GM12878 (cell line): ENCODE data around the gene P2RX7. TPM values are rescaled to one million over a fixed set of nuclear protein-coding genes. Genes with fewer than 3 reads are reported as not detected.
"Not testable (repeated sequence)": the region's sequence is repeated elsewhere in the genome, so short reads cannot be mapped to it uniquely, and the experiment has no call there.

Experiments
- ATAC-seq: fragments of 200-7000 bp; cut with Tn5 transposase; 3 replicates; pipeline ENCODE4 v1.9.1; 2020; ENCODE audit warnings: mild to moderate bottlenecking, moderate library complexity
- BruUV-seq: library from RNA; stranded (reverse); fragments of 400-500 nt; replicated peaks from 2 replicates; lab custom pipeline; 2021; lab: Mats Ljungman, UMichigan
- CTCF ChIA-PET: fragments of 300-600 bp; sonication (Branson Sonifier 250); formaldehyde crosslinking; extraction: SDS; loops from one replicate; lab custom pipeline; 2021; ENCODE audit warnings: inconsistent platforms; lab: Yijun Ruan, JAX
- POLR2A ChIA-PET: fragments of 350-600 bp; formaldehyde crosslinking; extraction: SDS; loops from one replicate; lab custom pipeline; 2021; ENCODE audit warnings: inconsistent platforms; lab: Charles Lee
- RAD21 ChIA-PET: fragments of 300-600 bp; sonication (Branson Sonifier 250); formaldehyde crosslinking; loops from one replicate; lab custom pipeline; 2023; ENCODE audit warnings: antibody characterized with exemption; ENCODE audit not compliant: unreplicated experiment; lab: Charles Lee
- SMC1A ChIA-PET: fragments of 300-600 bp; sonication (Branson Sonifier 250); formaldehyde crosslinking; loops from one replicate; lab custom pipeline; 2023; ENCODE audit not compliant: unreplicated experiment, uncharacterized antibody; lab: Charles Lee
- DNase-seq: peaks from one replicate; pipeline ENCODE4 v3.0.0-alpha.2; 2011; ENCODE audit warnings: low read depth, low spot score
- FAIRE-seq: peaks from 3 replicates; lab custom pipeline; 2011; peaks lifted over from hg19 to GRCh38; lab: Jason Lieb, UNC
- H2AFZ ChIP-seq: 2 replicates; pipeline ENCODE4 v1.6.0; 2011; ENCODE audit warnings: low read depth, low read length, control low read depth; ENCODE audit not compliant: control insufficient read depth
- H3K27ac ChIP-seq: 2 replicates; pipeline ENCODE4 v1.5.1; 2011; ENCODE audit warnings: control low read depth; ENCODE audit not compliant: control insufficient read depth, insufficient read depth
- H3K27me3 ChIP-seq, 2 experiments: replicated peaks in 1 of 2; 2 replicates each; pipeline versions ENCODE4 v1.6.0 to v1.6.1; 2011; ENCODE audit warnings: low read length in 1 of 2; ENCODE audit not compliant: control insufficient read depth in 2 of 2, insufficient read depth in 2 of 2
- H3K36me3 ChIP-seq, 2 experiments: 2 replicates each; pipeline ENCODE4 v1.5.1; 2011; ENCODE audit warnings: low read length in 1 of 2; ENCODE audit not compliant: control insufficient read depth in 2 of 2, insufficient read depth in 2 of 2
- H3K4me1 ChIP-seq: 2 replicates; pipeline ENCODE4 v1.6.1; 2011; ENCODE audit warnings: mild to moderate bottlenecking, low read length, moderate library complexity, mixed read lengths; ENCODE audit not compliant: control insufficient read depth, insufficient read depth
- H3K4me2 ChIP-seq: 2 replicates; pipeline ENCODE4 v1.6.0; 2011; ENCODE audit warnings: control low read depth; ENCODE audit not compliant: control insufficient read depth, insufficient read depth
- H3K4me3 ChIP-seq: fragments of 200-600 bp; sonication (generic); 2 replicates; pipeline ENCODE4 v1.5.1; 2016
- H3K79me2 ChIP-seq: 2 replicates; pipeline ENCODE4 v1.6.0; 2011; ENCODE audit warnings: low read length; ENCODE audit not compliant: control insufficient read depth, insufficient read depth
- H3K9ac ChIP-seq: 2 replicates; pipeline ENCODE4 v1.8.0; 2011; ENCODE audit warnings: low read length, control low read depth, mixed read lengths; ENCODE audit not compliant: control insufficient read depth, insufficient read depth
- H3K9me3 ChIP-seq: replicated peaks from 3 replicates; pipeline ENCODE4 v1.5.1; 2011; ENCODE audit warnings: mild to moderate bottlenecking, low read length; ENCODE audit not compliant: control insufficient read depth, insufficient read depth
- H4K20me1 ChIP-seq: 2 replicates; pipeline ENCODE4 v1.6.0; 2011; ENCODE audit not compliant: control insufficient read depth, insufficient read depth
- JUND ChIP-seq: IDR thresholded peaks from 2 replicates; pipeline ENCODE4 v1.6.1; 2012; ENCODE audit warnings: low read depth, mild to moderate bottlenecking, low read length, improper control_type of control experiment, moderate library complexity
- MEF2A ChIP-seq: IDR thresholded peaks from 2 replicates; pipeline ENCODE4 v1.6.1; 2011; ENCODE audit warnings: low read depth, mild to moderate bottlenecking, low read length, moderate library complexity; ENCODE audit not compliant: insufficient read depth
- WGBS: methylation state at CpG from one replicate; pipeline ENCODE4 v1.1.6; 2016; ENCODE audit warnings: low lambda C conversion rate; ENCODE audit not compliant: insufficient replicate concordance, insufficient coverage; ENCODE audit errors: missing lambda C conversion rate; 5-methylcytosine and 5-hydroxymethylcytosine counted together
- in situ Hi-C: fragments of 300-500 bp; cut with MboI; formaldehyde crosslinking; loops from 9 replicates; pipeline ENCODE4 v1.14.3; 2018; ENCODE audit warnings: mixed read lengths
- intact Hi-C: fragments of 100-400 bp; cut with micrococcal nuclease; formaldehyde crosslinking; loops from one replicate; pipeline ENCODE4 v1.14.2; 2022; ENCODE audit not compliant: unreplicated experiment
- polyA plus RNA-seq, 11 experiments: library from polyadenylated mRNA; depleted of rRNA in 4 of 11; unstranded in 6 of 11; stranded (reverse) in 5 of 11; fragments of >200 nt; fragmentation: Nextera tagmentation in 4 of 11; fragmentation: Illumina TruSeq in 1 of 11; extraction: Ambion mirVana in 4 of 11; extraction: Trizol in 1 of 11; gene quantifications; 1 replicate in 1 of 11; 2 replicates in 10 of 11; pipeline versions ENCODE4 v1.2.1 to v1.2.3, GENCODE V29; 2011 to 2016; ENCODE audit warnings: inconsistent platforms in 2 of 11, missing spikeins in 2 of 11, low read depth in 1 of 11
- total RNA-seq, 4 experiments: library from RNA; depleted of rRNA in 3 of 4; stranded (reverse); fragments of >200 nt in 3 of 4; fragmentation: Illumina TruSeq in 1 of 4; extraction: Trizol in 1 of 4; gene quantifications; 2 replicates each; pipeline versions ENCODE4 v1.2.1 to v1.2.3, GENCODE V29; 2013 to 2021

The P2RX7 gene
- total and polyA plus RNA-seq, 10 of the 15 experiments (the other 5 are each of a cell fraction or from before 2014, with no cell fraction given), result 0.74 to 2.6 (median 1.5) TPM

- no peak for TF ChIP-seq MEF2A
- TF ChIP-seq, all 136 proteins: peak for 2
These were observed 64.2 kb downstream of the P2RX7 start (continued) for GRCh38 chr12:121196902-121197301.

GRCh38 chr12:121198949-121199348 lies 66.3 kb downstream of the P2RX7 start:
- Histone ChIP-seq H3K4me2 (no peak overlapping the region), H3K4me3 (no peak overlapping the region), H3K4me1 (no peaks in the 10 kb centered on the region; the same call in 1 of the 2 replicates), H2AFZ (no peak overlapping the region), H4K20me1 (no peaks in the 10 kb centered on the region), H3K27me3 (no peaks in the 10 kb centered on the region), H3K9ac (no peak overlapping the region), H3K36me3 (no peaks in the 10 kb centered on the region), H3K79me2 (no peaks in the 10 kb centered on the region), H3K27ac (no peak overlapping the region), H3K9me3 (no peaks in the 10 kb centered on the region)
- no peak for TF ChIP-seq JUND
- ATAC-seq (no peak), DNase-seq (no peak), FAIRE-seq (no peak)
- WGBS, result 68% methylated on average over 7 of the region's 7 CpGs
- no TSS peak for BruUV-seq
- SMC1A ChIA-PET, result interaction anchor here (0.5 to 1.6 kb wide), 3 partner anchors 35 to 138 kb away, joined by 3 to 4 read pairs (median 3); no protein-coding TSS in a partner anchor
- RAD21 ChIA-PET, result interaction anchor here (1.7 kb wide), 1 partner anchor 12 kb away, joined by 4 read pairs; no protein-coding TSS in a partner anchor
- intact Hi-C loops, result no loop called here
- CTCF ChIA-PET, result interaction anchor here (1.8 kb wide), 1 partner anchor 8 kb away, joined by 6 read pairs; no protein-coding TSS in a partner anchor
- in situ Hi-C loops, result no loop called here
- POLR2A ChIA-PET, result no interaction called here

DNA sequence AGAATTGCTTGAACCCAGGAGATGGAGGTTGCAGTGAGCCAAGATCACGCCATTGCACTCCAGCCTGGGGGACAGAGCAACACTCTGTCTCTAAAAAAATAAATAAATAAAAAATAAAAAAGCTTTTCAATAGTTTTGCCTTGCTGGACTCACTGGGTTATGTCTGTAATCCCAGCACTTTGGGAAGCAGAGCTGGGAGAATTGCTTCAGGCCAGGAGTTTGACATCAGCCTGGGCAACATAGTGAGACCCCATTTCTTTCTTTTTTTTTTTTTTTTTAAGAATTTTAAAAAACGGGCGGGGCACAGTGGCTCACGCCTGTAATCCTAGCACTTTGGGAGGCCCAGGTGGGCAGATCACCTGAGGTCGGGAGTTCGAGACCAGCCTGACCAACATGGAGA lies 68.5 kb downstream of the P2RX7 start:
- FAIRE-seq, H3K4me2 ChIP-seq, BruUV-seq, intact Hi-C loops, RAD21 ChIA-PET, POLR2A ChIA-PET, H3K9me3 ChIP-seq, ATAC-seq, DNase-seq, H3K4me3 ChIP-seq, H3K4me1 ChIP-seq, in situ Hi-C loops, H4K20me1 ChIP-seq, CTCF ChIA-PET, H3K36me3 ChIP-seq, H3K79me2 ChIP-seq, H3K9ac ChIP-seq, H3K27ac ChIP-seq, SMC1A ChIA-PET, H3K27me3 ChIP-seq, H2AFZ ChIP-seq: not testable (repeated sequence)
- 88% methylated on average over 5 of the region's 6 CpGs for WGBS
